SK-N-SH (cell line): Measurements from ENCODE around the gene ZNF317. TPM values are rescaled to one million over a fixed set of nuclear protein-coding genes. Genes with fewer than 3 reads are reported as not detected.

Experiments used
- CTCF ChIA-PET: fragments of 300-600, 350-600 bp; formaldehyde crosslinking; extraction: SDS; loops from one replicate; lab custom pipeline; 2021; lab: Yijun Ruan, JAX
- POLR2A ChIA-PET: fragments of 350-600 bp; sonication (Branson Sonifier 250); formaldehyde crosslinking; extraction: SDS; loops from one replicate; lab custom pipeline; 2020; ENCODE audit warnings: antibody characterized with exemption, inconsistent platforms; lab: Yijun Ruan, JAX
- DNase-seq: peaks from one replicate; pipeline ENCODE4 v3.0.0; 2012
- H2AFZ ChIP-seq: fragments of 200-600 bp; sonication (generic); 2 replicates; pipeline ENCODE4 v1.8.1; 2016; ENCODE audit warnings: antibody characterized with exemption, mild to moderate bottlenecking, low read depth
- H3F3A ChIP-seq: fragments of 200-600 bp; sonication (generic); replicated peaks from 2 replicates; pipeline ENCODE3; 2016; ENCODE audit warnings: antibody characterized with exemption, mild to moderate bottlenecking; ENCODE audit not compliant: insufficient read depth
- H3K27ac ChIP-seq, 2 experiments: fragments of 200-500 bp in 1 of 2; fragments of 200-600 bp in 1 of 2; sonication (Bioruptor generic) in 1 of 2; sonication (generic), shearing (Covaris generic) in 1 of 2; 2 replicates each; pipeline versions ENCODE4 v1.5.1 to v1.6.1; 2014 to 2016; ENCODE audit warnings: low read depth in 2 of 2, inconsistent platforms in 1 of 2, low read length in 1 of 2, mild to moderate bottlenecking in 1 of 2, mixed read lengths in 1 of 2
- H3K27me3 ChIP-seq: fragments of 200-600 bp; sonication (generic), shearing (Covaris generic); 2 replicates; pipeline ENCODE4 v1.6.1; 2016; ENCODE audit warnings: mixed run types; ENCODE audit not compliant: insufficient read depth
- H3K36me3 ChIP-seq, 2 experiments: fragments of 200-500 bp in 1 of 2; fragments of 200-600 bp in 1 of 2; sonication (Bioruptor generic) in 1 of 2; sonication (generic) in 1 of 2; replicated peaks in 1 of 2; 2 replicates each; pipeline versions ENCODE3 to v1.5.1; 2014 to 2016; ENCODE audit warnings: low read length in 1 of 2, mild to moderate bottlenecking in 1 of 2; ENCODE audit not compliant: insufficient read depth in 2 of 2, control insufficient read depth in 1 of 2
- H3K4me1 ChIP-seq, 2 experiments: fragments of 200-500 bp in 1 of 2; fragments of 200-600 bp in 1 of 2; sonication (Bioruptor generic) in 1 of 2; sonication (generic), shearing (Covaris generic) in 1 of 2; 2 replicates each; pipeline versions ENCODE4 v1.5.1 to v1.6.1; 2014 to 2016; ENCODE audit warnings: low read depth in 1 of 2, low read length in 1 of 2, mixed run types in 1 of 2; ENCODE audit not compliant: insufficient read depth in 2 of 2, control insufficient read depth in 1 of 2
- H3K4me2 ChIP-seq: fragments of 200-600 bp; sonication (generic), shearing (Covaris generic); 2 replicates; pipeline ENCODE4 v1.6.1; 2017; ENCODE audit warnings: mixed run types
- H3K4me3 ChIP-seq, 2 experiments: fragments of 200-500 bp in 1 of 2; fragments of 200-600 bp in 1 of 2; sonication (Bioruptor generic) in 1 of 2; sonication (generic), shearing (Covaris generic) in 1 of 2; 2 replicates each; pipeline versions ENCODE4 v1.5.1 to v1.8.1; 2014 to 2016; ENCODE audit warnings: low read depth in 2 of 2, inconsistent platforms in 1 of 2, low read length in 1 of 2, mild to moderate bottlenecking in 1 of 2, mixed read lengths in 1 of 2, moderate library complexity in 1 of 2
- H3K79me2 ChIP-seq: fragments of 200-600 bp; sonication (generic); 2 replicates; pipeline ENCODE4 v1.8.1; 2017; ENCODE audit warnings: mild to moderate bottlenecking; ENCODE audit not compliant: insufficient read depth
- H3K9ac ChIP-seq: fragments of 200-600 bp; sonication (generic); 2 replicates; pipeline ENCODE4 v1.6.1; 2017; ENCODE audit warnings: mixed run types
- H3K9me2 ChIP-seq: fragments of 200-600 bp; sonication (generic); 2 replicates; pipeline ENCODE4 v1.6.1; 2017; ENCODE audit warnings: mixed run types
- H3K9me3 ChIP-seq: fragments of 200-600 bp; sonication (generic); 2 replicates; pipeline ENCODE4 v1.6.1; 2017; ENCODE audit warnings: mixed run types, mild to moderate bottlenecking, moderate library complexity
- H4K20me1 ChIP-seq: fragments of 200-600 bp; sonication (generic); 2 replicates; pipeline ENCODE4 v1.6.1; 2017; ENCODE audit warnings: mild to moderate bottlenecking, mixed run types; ENCODE audit not compliant: insufficient read depth
- CHD2 ChIP-seq: fragments of 150-350 bp; IDR thresholded peaks from 2 replicates; pipeline ENCODE4 v1.6.1; 2018; ENCODE audit warnings: low read length; ENCODE audit not compliant: partially characterized antibody
- ELF1 ChIP-seq: IDR thresholded peaks from 2 replicates; pipeline ENCODE4 v1.4.0; 2012
- EP300 ChIP-seq, 2 experiments: IDR thresholded peaks; 2 replicates each; pipeline versions ENCODE4 v1.4.0 to v1.6.1; 2012; ENCODE audit warnings: borderline replicate concordance in 1 of 2, low read depth in 1 of 2, low read length in 1 of 2
- EZH2phosphoT487 ChIP-seq: fragments of 200-600 bp; sonication (generic); IDR thresholded peaks from 2 replicates; pipeline ENCODE4 v1.6.1; 2017; ENCODE audit warnings: low read depth, mixed run types, mild to moderate bottlenecking, antibody characterized with exemption, moderate library complexity, borderline replicate concordance
- FOXM1 ChIP-seq: IDR thresholded peaks from 2 replicates; pipeline ENCODE4 v1.4.0; 2012; ENCODE audit warnings: low read depth, mild to moderate bottlenecking
- GABPA ChIP-seq: IDR thresholded peaks from 2 replicates; pipeline ENCODE4 v1.4.0; 2012; ENCODE audit warnings: low read depth, mild to moderate bottlenecking
- GATA2 ChIP-seq: sonication (generic); formaldehyde crosslinking; IDR thresholded peaks from 2 replicates; pipeline ENCODE4 v1.5.0; 2020; ENCODE audit warnings: mild to moderate bottlenecking, missing genetic modification reagents
- JUND ChIP-seq: IDR thresholded peaks from 2 replicates; pipeline ENCODE4 v1.4.0; 2012
- MXI1 ChIP-seq: IDR thresholded peaks from 2 replicates; pipeline ENCODE4 v1.6.1; 2012; ENCODE audit warnings: mild to moderate bottlenecking, low read depth, low read length, improper control_type of control experiment
- NRF1 ChIP-seq: IDR thresholded peaks from 2 replicates; pipeline ENCODE4 v1.6.1; 2012; ENCODE audit warnings: low read depth, mild to moderate bottlenecking, low read length
- POLR2AphosphoS5 ChIP-seq: IDR thresholded peaks from 2 replicates; pipeline ENCODE4 v1.6.1; 2012; ENCODE audit warnings: low read depth, low read length
- RFX5 ChIP-seq: IDR thresholded peaks from 2 replicates; pipeline ENCODE4 v1.6.1; 2012; ENCODE audit warnings: mild to moderate bottlenecking, improper control_type of control experiment, low read length
- SIN3A ChIP-seq: IDR thresholded peaks from 2 replicates; pipeline ENCODE4 v1.6.1; 2012; ENCODE audit warnings: low read depth, mild to moderate bottlenecking, low read length, moderate library complexity, borderline replicate concordance
- SMC3 ChIP-seq: IDR thresholded peaks from 2 replicates; pipeline ENCODE4 v1.6.1; 2012; ENCODE audit warnings: low read depth, low read length, improper control_type of control experiment
- TAF1 ChIP-seq: IDR thresholded peaks from 2 replicates; pipeline ENCODE4 v1.6.1; 2012; ENCODE audit warnings: low read depth, mild to moderate bottlenecking, low read length, moderate library complexity, borderline replicate concordance
- TCF12 ChIP-seq: IDR thresholded peaks from 2 replicates; pipeline ENCODE4 v1.4.0; 2012
- WGBS: methylation state at CpG from one replicate; pipeline ENCODE4 v1.1.6; 2017; ENCODE audit warnings: low lambda C conversion rate; 5-methylcytosine and 5-hydroxymethylcytosine counted together
- polyA plus RNA-seq, 3 experiments: library from polyadenylated mRNA; depleted of rRNA; stranded (reverse); fragments of >200 nt; gene quantifications; 2 replicates each; pipeline ENCODE4 v1.2.3, GENCODE V29; 2012
- TF ChIP-seq, protein P1 (sequence below): fragments of 150-350 bp; IDR thresholded peaks from 2 replicates; pipeline ENCODE4 v1.6.1; 2016; ENCODE audit warnings: mild to moderate bottlenecking, low read depth, low read length
- TF ChIP-seq, protein P2 (sequence below): fragments of 150-350 bp; IDR thresholded peaks from 2 replicates; pipeline ENCODE4 v1.6.1; 2017; ENCODE audit warnings: antibody characterized with exemption, low read length, low read depth, borderline replicate concordance
- TF ChIP-seq, protein P3 (sequence below): IDR thresholded peaks from 2 replicates; pipeline ENCODE4 v1.4.0; 2012; ENCODE audit warnings: low read depth, borderline replicate concordance

Gene ZNF317
- polyA plus RNA-seq, 1 of the 3 experiments (the other 2 are of a cell fraction) = 16.0 TPM

DNA sequence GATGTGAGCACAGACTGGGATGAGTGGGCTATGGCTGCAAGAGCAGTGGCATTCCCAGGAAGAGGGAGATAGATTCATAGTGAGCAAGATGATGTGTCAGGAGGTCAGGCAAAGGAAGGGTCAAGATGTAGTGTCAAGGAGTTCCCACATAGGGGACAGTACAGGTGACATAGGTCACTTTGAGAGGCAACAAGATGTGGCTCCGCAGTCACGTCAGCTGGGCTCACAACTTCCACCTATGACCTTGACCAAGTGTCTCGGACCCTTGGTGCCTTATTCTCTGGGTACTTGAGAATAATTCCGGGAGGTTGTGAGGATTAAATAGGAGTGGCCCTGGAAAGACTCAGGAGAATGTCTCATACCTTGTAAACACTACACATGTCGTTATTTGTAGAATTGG, 10.5 kb downstream of the ZNF317 start:
- peaks cover 10 to 68% of the 10 kb centered on the region in 2 experiments for H3K36me3 ChIP-seq
- peaks cover 10% of the 10 kb centered on the region; the same call in 1 of the 2 replicates for H3K9me3 ChIP-seq
- no peak overlapping the region for H3K9ac ChIP-seq
- no peak overlapping the region for H3K27ac ChIP-seq
- H4K20me1 ChIP-seq = peaks cover 16% of the 10 kb centered on the region; the same call in 1 of the 2 replicates
- CTCF ChIA-PET = no interaction called here
- no peak overlapping the region for H3K4me3 ChIP-seq
- H3K79me2 ChIP-seq = peaks cover 100% of the 10 kb centered on the region
- no peaks in the 10 kb centered on the region for H3K27me3 ChIP-seq
- no peak for DNase-seq
- POLR2A ChIA-PET = no interaction called here
- no peaks in the 10 kb centered on the region for H3K9me2 ChIP-seq
- TF ChIP-seq GATA2 (no peak), FOXM1 (no peak), SMC3 (no peak), JUND (no peak), TAF1 (no peak)
- TF ChIP-seq, protein P1, sequence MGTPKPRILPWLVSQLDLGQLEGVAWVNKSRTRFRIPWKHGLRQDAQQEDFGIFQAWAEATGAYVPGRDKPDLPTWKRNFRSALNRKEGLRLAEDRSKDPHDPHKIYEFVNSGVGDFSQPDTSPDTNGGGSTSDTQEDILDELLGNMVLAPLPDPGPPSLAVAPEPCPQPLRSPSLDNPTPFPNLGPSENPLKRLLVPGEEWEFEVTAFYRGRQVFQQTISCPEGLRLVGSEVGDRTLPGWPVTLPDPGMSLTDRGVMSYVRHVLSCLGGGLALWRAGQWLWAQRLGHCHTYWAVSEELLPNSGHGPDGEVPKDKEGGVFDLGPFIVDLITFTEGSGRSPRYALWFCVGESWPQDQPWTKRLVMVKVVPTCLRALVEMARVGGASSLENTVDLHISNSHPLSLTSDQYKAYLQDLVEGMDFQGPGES = no peak
- TF ChIP-seq, protein P2, sequence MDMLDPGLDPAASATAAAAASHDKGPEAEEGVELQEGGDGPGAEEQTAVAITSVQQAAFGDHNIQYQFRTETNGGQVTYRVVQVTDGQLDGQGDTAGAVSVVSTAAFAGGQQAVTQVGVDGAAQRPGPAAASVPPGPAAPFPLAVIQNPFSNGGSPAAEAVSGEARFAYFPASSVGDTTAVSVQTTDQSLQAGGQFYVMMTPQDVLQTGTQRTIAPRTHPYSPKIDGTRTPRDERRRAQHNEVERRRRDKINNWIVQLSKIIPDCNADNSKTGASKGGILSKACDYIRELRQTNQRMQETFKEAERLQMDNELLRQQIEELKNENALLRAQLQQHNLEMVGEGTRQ = no peak
- H3F3A ChIP-seq = no peaks in the 10 kb centered on the region
- H3K4me2 ChIP-seq = no peak overlapping the region
- WGBS = 93% methylated on average over 5 of the region's 5 CpGs
- no peak overlapping the region for H2AFZ ChIP-seq
- no peaks in the 10 kb centered on the region for H3K4me1 ChIP-seq

DNA sequence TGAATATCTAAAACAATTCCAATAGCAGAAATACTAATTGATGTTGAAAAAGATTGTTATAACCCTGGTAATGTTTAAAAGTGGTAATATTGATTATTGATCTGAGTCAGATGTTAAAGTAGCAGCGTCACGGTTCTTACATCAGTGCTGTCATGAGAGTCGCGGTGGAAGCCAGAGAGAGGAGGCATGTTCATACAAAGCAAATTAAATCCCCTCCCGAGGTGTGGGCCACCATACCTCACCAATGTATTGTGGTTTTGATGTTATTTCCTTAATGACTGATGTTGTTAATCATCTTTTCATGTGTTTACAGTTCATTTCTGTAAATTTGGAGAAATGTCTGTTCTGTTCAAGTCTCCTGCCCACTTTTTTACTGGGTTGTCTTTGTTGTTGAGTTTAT, 11.2 kb downstream of the ZNF317 start:
- Histone ChIP-seq H3K9me3 (peaks cover 9% of the 10 kb centered on the region; the same call in 1 of the 2 replicates), H3K27me3 (no peaks in the 10 kb centered on the region), H3K9me2 (no peaks in the 10 kb centered on the region), H3K4me2 (no peak overlapping the region), H3K4me1 (no peaks in the 10 kb centered on the region), H3K4me3 (no peak overlapping the region), H3K27ac (no peak overlapping the region), H2AFZ (no peak overlapping the region), H3F3A (no peaks in the 10 kb centered on the region), H3K36me3 (peaks cover 15 to 72% of the 10 kb centered on the region in 2 experiments), H3K9ac (no peak overlapping the region), H3K79me2 (peaks cover 100% of the 10 kb centered on the region), H4K20me1 (peaks cover 16% of the 10 kb centered on the region; the same call in 1 of the 2 replicates)
- TF ChIP-seq POLR2AphosphoS5 (no peak), NRF1 (no peak), SMC3 (no peak), SIN3A (no peak), MXI1 (no peak), TAF1 (no peak), GABPA (no peak), EZH2phosphoT487 (no peak), CHD2 (no peak), EP300 (IDR thresholded peaks at IDR 0.05; ENCODE audit: borderline replicate concordance in 1 of 2, low read depth in 1 of 2, low read length in 1 of 2) (no peak), RFX5 (no peak), TCF12 (no peak), ELF1 (no peak)
- TF ChIP-seq, protein P3, sequence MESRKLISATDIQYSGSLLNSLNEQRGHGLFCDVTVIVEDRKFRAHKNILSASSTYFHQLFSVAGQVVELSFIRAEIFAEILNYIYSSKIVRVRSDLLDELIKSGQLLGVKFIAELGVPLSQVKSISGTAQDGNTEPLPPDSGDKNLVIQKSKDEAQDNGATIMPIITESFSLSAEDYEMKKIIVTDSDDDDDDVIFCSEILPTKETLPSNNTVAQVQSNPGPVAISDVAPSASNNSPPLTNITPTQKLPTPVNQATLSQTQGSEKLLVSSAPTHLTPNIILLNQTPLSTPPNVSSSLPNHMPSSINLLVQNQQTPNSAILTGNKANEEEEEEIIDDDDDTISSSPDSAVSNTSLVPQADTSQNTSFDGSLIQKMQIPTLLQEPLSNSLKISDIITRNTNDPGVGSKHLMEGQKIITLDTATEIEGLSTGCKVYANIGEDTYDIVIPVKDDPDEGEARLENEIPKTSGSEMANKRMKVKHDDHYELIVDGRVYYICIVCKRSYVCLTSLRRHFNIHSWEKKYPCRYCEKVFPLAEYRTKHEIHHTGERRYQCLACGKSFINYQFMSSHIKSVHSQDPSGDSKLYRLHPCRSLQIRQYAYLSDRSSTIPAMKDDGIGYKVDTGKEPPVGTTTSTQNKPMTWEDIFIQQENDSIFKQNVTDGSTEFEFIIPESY = no peak
- ChIA-PET CTCF (no interaction called here), POLR2A (no interaction called here)
- DNase-seq = no peak
- WGBS = 91% methylated on average over 5 of the region's 5 CpGs
